SK-N-SH treated with all-trans-retinoic acid at 6 μM for 48 hours (cell line): ENCODE measurements around the gene ST6GALNAC6.

Source experiments
- ATAC-seq: fragments of 200-7000 bp; cut with Tn5 transposase; 3 replicates; pipeline ENCODE4 v1.9.1; 2020; ENCODE audit warnings: mild to moderate bottlenecking, moderate library complexity
- ARNTL ChIP-seq: fragments of 450-650 bp; formaldehyde crosslinking; IDR thresholded peaks from 2 replicates; pipeline ENCODE4 v1.5.0; 2020; ENCODE audit warnings: low read depth, mild to moderate bottlenecking, moderate library complexity, borderline replicate concordance
- BACH2 ChIP-seq: fragments of 250-450 bp; sonication (Bioruptor Pico); IDR thresholded peaks from 2 replicates; pipeline ENCODE4 v1.9.0; 2021; ENCODE audit warnings: mild to moderate bottlenecking, borderline replicate concordance
- CSDC2 ChIP-seq: fragments of 250-450 bp; sonication (Bioruptor Pico); IDR thresholded peaks from 2 replicates; pipeline ENCODE4 v1.5.0; 2020; ENCODE audit warnings: mild to moderate bottlenecking, moderate library complexity
- CSRNP3 ChIP-seq: fragments of 250-450 bp; sonication (Bioruptor Pico); IDR thresholded peaks from 2 replicates; pipeline ENCODE4 v1.5.1; 2021; ENCODE audit warnings: mild to moderate bottlenecking, moderate library complexity
- ESRRG ChIP-seq: fragments of 250-450 bp; sonication (Bioruptor Pico); IDR thresholded peaks from 2 replicates; pipeline ENCODE4 v1.6.1; 2021; ENCODE audit warnings: mild to moderate bottlenecking
- GLIS3 ChIP-seq: fragments of 250-450 bp; sonication (Bioruptor Pico); IDR thresholded peaks from 2 replicates; pipeline ENCODE4 v1.5.0; 2020; ENCODE audit warnings: mild to moderate bottlenecking, moderate library complexity
- ISL1 ChIP-seq: fragments of 250-450 bp; sonication (Bioruptor Pico); IDR thresholded peaks from 2 replicates; pipeline ENCODE4 v2.1.2; 2022; ENCODE audit warnings: mild to moderate bottlenecking, moderate library complexity
- OSR1 ChIP-seq: fragments of 250-450 bp; sonication (Bioruptor Pico); IDR thresholded peaks from 2 replicates; pipeline ENCODE4 v1.8.0; 2022; ENCODE audit warnings: moderate library complexity, mild to moderate bottlenecking, inconsistent platforms
- POU6F1 ChIP-seq: fragments of 250-450 bp; sonication (Bioruptor Pico); IDR thresholded peaks from 2 replicates; pipeline ENCODE4 v1.8.0; 2021; ENCODE audit warnings: low read depth, mild to moderate bottlenecking, moderate library complexity, borderline replicate concordance
- PPARA ChIP-seq: fragments of 250-450 bp; sonication (Bioruptor Pico); IDR thresholded peaks from 2 replicates; pipeline ENCODE4 v1.5.0; 2020; ENCODE audit warnings: mild to moderate bottlenecking, borderline replicate concordance
- RARB ChIP-seq: fragments of 250-450 bp; sonication (Bioruptor Pico); IDR thresholded peaks from 2 replicates; pipeline ENCODE4 v1.8.0; 2021; ENCODE audit warnings: mild to moderate bottlenecking, moderate library complexity
- SNAI2 ChIP-seq: fragments of 250-450 bp; sonication (Bioruptor Pico); IDR thresholded peaks from 2 replicates; pipeline ENCODE4 v1.5.0; 2020; ENCODE audit warnings: mild to moderate bottlenecking, moderate library complexity
- TCF4 ChIP-seq: fragments of 250-450 bp; sonication (Bioruptor Pico); IDR thresholded peaks from 2 replicates; pipeline ENCODE4 v1.8.0; 2021; ENCODE audit warnings: mild to moderate bottlenecking, moderate library complexity, borderline replicate concordance
- TOX ChIP-seq: fragments of 250-450 bp; sonication (Bioruptor Pico); IDR thresholded peaks from 2 replicates; pipeline ENCODE4 v1.8.0; 2021; ENCODE audit warnings: mild to moderate bottlenecking, moderate library complexity, borderline replicate concordance
- ZC3H10 ChIP-seq: fragments of 250-450 bp; sonication (Bioruptor Pico); IDR thresholded peaks from 2 replicates; pipeline ENCODE4 v1.5.1; 2021; ENCODE audit warnings: mild to moderate bottlenecking, moderate library complexity
- ZFP30 ChIP-seq: fragments of 450-650 bp; formaldehyde crosslinking; IDR thresholded peaks from 2 replicates; pipeline ENCODE4 v1.5.0; 2022; ENCODE audit warnings: mild to moderate bottlenecking, moderate library complexity
- ZNF565 ChIP-seq: fragments of 450-650 bp; formaldehyde crosslinking; conservative IDR thresholded peaks from 2 replicates; pipeline ENCODE4 v1.5.0; 2020; ENCODE audit warnings: low read depth, mild to moderate bottlenecking, moderate library complexity
- ZNF70 ChIP-seq: fragments of 450-650 bp; formaldehyde crosslinking; IDR thresholded peaks from 2 replicates; pipeline ENCODE4 v1.5.0; 2020; ENCODE audit warnings: mild to moderate bottlenecking, moderate library complexity
- ZNF8 ChIP-seq: fragments of 450-650 bp; formaldehyde crosslinking; IDR thresholded peaks from 2 replicates; pipeline ENCODE4 v1.5.0; 2020; ENCODE audit warnings: mild to moderate bottlenecking, moderate library complexity
- TF ChIP-seq, protein P1 (sequence below): fragments of 250-450 bp; sonication (Bioruptor Pico); IDR thresholded peaks from 2 replicates; pipeline ENCODE4 v1.8.0; 2020; ENCODE audit warnings: mild to moderate bottlenecking, moderate library complexity, borderline replicate concordance
- TF ChIP-seq, protein P2 (sequence below): fragments of 250-450 bp; sonication (Bioruptor Pico); IDR thresholded peaks from 2 replicates; pipeline ENCODE4 v1.5.1; 2020; ENCODE audit warnings: low read depth, mild to moderate bottlenecking, moderate library complexity
- TF ChIP-seq, protein P3 (sequence below): fragments of 250-450 bp; sonication (Bioruptor Pico); IDR thresholded peaks from 2 replicates; pipeline ENCODE4 v1.5.0; 2020; ENCODE audit warnings: mild to moderate bottlenecking, moderate library complexity

Gene ST6GALNAC6

GRCh38 chr9:127915325-127915752 lies 15.9 kb upstream of the ST6GALNAC6 start:
- TF ChIP-seq ZFP30 (CRISPR knock-in tag) = no peak
- no peak for TF ChIP-seq ZNF70 (CRISPR knock-in tag)
- TF ChIP-seq, protein P1, sequence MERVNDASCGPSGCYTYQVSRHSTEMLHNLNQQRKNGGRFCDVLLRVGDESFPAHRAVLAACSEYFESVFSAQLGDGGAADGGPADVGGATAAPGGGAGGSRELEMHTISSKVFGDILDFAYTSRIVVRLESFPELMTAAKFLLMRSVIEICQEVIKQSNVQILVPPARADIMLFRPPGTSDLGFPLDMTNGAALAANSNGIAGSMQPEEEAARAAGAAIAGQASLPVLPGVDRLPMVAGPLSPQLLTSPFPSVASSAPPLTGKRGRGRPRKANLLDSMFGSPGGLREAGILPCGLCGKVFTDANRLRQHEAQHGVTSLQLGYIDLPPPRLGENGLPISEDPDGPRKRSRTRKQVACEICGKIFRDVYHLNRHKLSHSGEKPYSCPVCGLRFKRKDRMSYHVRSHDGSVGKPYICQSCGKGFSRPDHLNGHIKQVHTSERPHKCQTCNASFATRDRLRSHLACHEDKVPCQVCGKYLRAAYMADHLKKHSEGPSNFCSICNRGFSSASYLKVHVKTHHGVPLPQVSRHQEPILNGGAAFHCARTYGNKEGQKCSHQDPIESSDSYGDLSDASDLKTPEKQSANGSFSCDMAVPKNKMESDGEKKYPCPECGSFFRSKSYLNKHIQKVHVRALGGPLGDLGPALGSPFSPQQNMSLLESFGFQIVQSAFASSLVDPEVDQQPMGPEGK (CRISPR knock-in tag) = no peak
- no peak for TF ChIP-seq TOX (CRISPR knock-in tag)
- TF ChIP-seq, protein P2, sequence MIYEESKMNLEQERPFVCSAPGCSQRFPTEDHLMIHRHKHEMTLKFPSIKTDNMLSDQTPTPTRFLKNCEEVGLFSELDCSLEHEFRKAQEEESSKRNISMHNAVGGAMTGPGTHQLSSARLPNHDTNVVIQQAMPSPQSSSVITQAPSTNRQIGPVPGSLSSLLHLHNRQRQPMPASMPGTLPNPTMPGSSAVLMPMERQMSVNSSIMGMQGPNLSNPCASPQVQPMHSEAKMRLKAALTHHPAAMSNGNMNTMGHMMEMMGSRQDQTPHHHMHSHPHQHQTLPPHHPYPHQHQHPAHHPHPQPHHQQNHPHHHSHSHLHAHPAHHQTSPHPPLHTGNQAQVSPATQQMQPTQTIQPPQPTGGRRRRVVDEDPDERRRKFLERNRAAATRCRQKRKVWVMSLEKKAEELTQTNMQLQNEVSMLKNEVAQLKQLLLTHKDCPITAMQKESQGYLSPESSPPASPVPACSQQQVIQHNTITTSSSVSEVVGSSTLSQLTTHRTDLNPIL (CRISPR knock-in tag) = no peak
- no peak for TF ChIP-seq SNAI2 (CRISPR knock-in tag)
- TF ChIP-seq RARB (CRISPR knock-in tag) = no peak
- TF ChIP-seq BACH2 = no peak
- TF ChIP-seq ESRRG (CRISPR knock-in tag) = no peak
- TF ChIP-seq ZNF8 (CRISPR knock-in tag) = no peak
- TF ChIP-seq ZNF565 (CRISPR knock-in tag) = no peak
- no peak for TF ChIP-seq ZC3H10
- TF ChIP-seq CSDC2 (CRISPR knock-in tag) = no peak
- TF ChIP-seq GLIS3 (CRISPR knock-in tag) = no peak
- TF ChIP-seq CSRNP3 (CRISPR knock-in tag) = no peak
- no peak for TF ChIP-seq POU6F1 (CRISPR knock-in tag)
- TF ChIP-seq, protein P3, sequence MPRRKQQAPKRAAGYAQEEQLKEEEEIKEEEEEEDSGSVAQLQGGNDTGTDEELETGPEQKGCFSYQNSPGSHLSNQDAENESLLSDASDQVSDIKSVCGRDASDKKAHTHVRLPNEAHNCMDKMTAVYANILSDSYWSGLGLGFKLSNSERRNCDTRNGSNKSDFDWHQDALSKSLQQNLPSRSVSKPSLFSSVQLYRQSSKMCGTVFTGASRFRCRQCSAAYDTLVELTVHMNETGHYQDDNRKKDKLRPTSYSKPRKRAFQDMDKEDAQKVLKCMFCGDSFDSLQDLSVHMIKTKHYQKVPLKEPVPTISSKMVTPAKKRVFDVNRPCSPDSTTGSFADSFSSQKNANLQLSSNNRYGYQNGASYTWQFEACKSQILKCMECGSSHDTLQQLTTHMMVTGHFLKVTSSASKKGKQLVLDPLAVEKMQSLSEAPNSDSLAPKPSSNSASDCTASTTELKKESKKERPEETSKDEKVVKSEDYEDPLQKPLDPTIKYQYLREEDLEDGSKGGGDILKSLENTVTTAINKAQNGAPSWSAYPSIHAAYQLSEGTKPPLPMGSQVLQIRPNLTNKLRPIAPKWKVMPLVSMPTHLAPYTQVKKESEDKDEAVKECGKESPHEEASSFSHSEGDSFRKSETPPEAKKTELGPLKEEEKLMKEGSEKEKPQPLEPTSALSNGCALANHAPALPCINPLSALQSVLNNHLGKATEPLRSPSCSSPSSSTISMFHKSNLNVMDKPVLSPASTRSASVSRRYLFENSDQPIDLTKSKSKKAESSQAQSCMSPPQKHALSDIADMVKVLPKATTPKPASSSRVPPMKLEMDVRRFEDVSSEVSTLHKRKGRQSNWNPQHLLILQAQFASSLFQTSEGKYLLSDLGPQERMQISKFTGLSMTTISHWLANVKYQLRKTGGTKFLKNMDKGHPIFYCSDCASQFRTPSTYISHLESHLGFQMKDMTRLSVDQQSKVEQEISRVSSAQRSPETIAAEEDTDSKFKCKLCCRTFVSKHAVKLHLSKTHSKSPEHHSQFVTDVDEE (CRISPR knock-in tag) = no peak
- TF ChIP-seq TCF4 = no peak
- ATAC-seq = no peak

GRCh38 chr9:127913682-127914081 lies 14.3 kb upstream of the ST6GALNAC6 start:
- no peak for TF ChIP-seq ZNF70 (CRISPR knock-in tag)
- TF ChIP-seq OSR1 (CRISPR knock-in tag) = no peak
- no peak for TF ChIP-seq ESRRG (CRISPR knock-in tag)
- TF ChIP-seq ZNF565 (CRISPR knock-in tag) = no peak
- TF ChIP-seq CSDC2 (CRISPR knock-in tag) = no peak
- TF ChIP-seq CSRNP3 (CRISPR knock-in tag) = no peak
- TF ChIP-seq ZNF8 (CRISPR knock-in tag) = no peak
- TF ChIP-seq BACH2 = no peak
- TF ChIP-seq PPARA (CRISPR knock-in tag) = no peak
- TF ChIP-seq TOX (CRISPR knock-in tag) = no peak
- no peak for ATAC-seq

DNA sequence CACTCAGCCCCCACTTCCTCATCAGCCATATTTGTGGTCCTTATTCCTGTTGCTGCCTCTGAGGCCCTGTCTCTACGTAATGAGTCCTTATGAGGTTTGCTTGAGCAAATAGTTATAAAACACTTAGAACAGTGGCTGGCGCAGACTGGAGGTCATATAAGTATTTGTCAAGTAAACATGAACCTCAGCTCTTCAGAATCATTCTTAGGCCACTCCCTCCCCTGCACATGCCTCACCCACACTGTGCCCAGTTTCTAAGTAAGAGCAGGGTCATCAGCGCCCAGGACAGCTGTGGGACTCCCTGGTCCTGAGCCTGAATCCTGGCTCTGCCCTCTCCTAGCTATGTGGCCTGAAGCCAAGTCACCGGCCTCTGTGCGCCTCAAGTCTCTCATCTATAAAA lies 13.5 kb upstream of the ST6GALNAC6 start:
- no peak for TF ChIP-seq GLIS3 (CRISPR knock-in tag)
- no peak for TF ChIP-seq BACH2
- no peak for TF ChIP-seq ZNF8 (CRISPR knock-in tag)
- no peak for TF ChIP-seq ZNF565 (CRISPR knock-in tag)
- TF ChIP-seq ARNTL (CRISPR knock-in tag) = no peak
- no peak for TF ChIP-seq SNAI2 (CRISPR knock-in tag)
- TF ChIP-seq PPARA (CRISPR knock-in tag) = no peak
- TF ChIP-seq CSDC2 (CRISPR knock-in tag) = no peak
- TF ChIP-seq ZFP30 (CRISPR knock-in tag) = no peak
- no peak for TF ChIP-seq OSR1 (CRISPR knock-in tag)
- no peak for TF ChIP-seq TCF4
- no peak for TF ChIP-seq ESRRG (CRISPR knock-in tag)
- TF ChIP-seq POU6F1 (CRISPR knock-in tag) = no peak
- no peak for TF ChIP-seq ISL1 (CRISPR knock-in tag)
- TF ChIP-seq ZC3H10 = no peak
- no peak for TF ChIP-seq RARB (CRISPR knock-in tag)
- no peak for ATAC-seq
